Neural cell (in vitro differentiated cells): ENCODE measurements around the gene MACROH2A2. TPM values are rescaled to one million over a fixed set of nuclear protein-coding genes. Genes with fewer than 3 reads are reported as not detected.
"Not testable (repeated sequence)": the region's sequence is repeated elsewhere in the genome, so short reads cannot be mapped to it uniquely, and the experiment has no call there.

ENCODE experiments used
- H2AFZ ChIP-seq: fragments of 200-600, 300-800 bp; sonication (generic), shearing (Covaris generic); 2 replicates; pipeline ENCODE4 v1.6.0; 2014; ENCODE audit warnings: low read depth, mild to moderate bottlenecking, antibody characterized with exemption, low read length, moderate library complexity
- H3F3A ChIP-seq: fragments of 200-600 bp; shearing (Covaris generic); 2 replicates; pipeline ENCODE4 v1.6.1; 2016; ENCODE audit warnings: mild to moderate bottlenecking, moderate library complexity, mixed read lengths, antibody characterized with exemption, low read length; ENCODE audit not compliant: insufficient read depth, poor library complexity, severe bottlenecking
- H3K27ac ChIP-seq: fragments of 200-600, 300-800 bp; sonication (generic), shearing (Covaris generic); 2 replicates; pipeline ENCODE4 v1.5.1; 2014; ENCODE audit warnings: mild to moderate bottlenecking, low read length, moderate library complexity
- H3K27me3 ChIP-seq: fragments of 300-800, 200-600 bp; sonication (generic), shearing (Covaris generic); 2 replicates; pipeline ENCODE4 v1.6.0; 2014; ENCODE audit warnings: mild to moderate bottlenecking, low read depth, low read length, moderate library complexity; ENCODE audit not compliant: insufficient read depth
- H3K36me3 ChIP-seq: fragments of 300-800, 200-600 bp; sonication (generic), shearing (Covaris generic); 2 replicates; pipeline ENCODE4 v1.5.1; 2014; ENCODE audit warnings: mild to moderate bottlenecking, antibody characterized with exemption, low read length, moderate library complexity; ENCODE audit not compliant: insufficient read depth
- H3K4me2 ChIP-seq: fragments of 300-800, 200-600 bp; sonication (generic), shearing (Covaris generic); 2 replicates; pipeline ENCODE4 v1.6.0; 2014; ENCODE audit warnings: mild to moderate bottlenecking, low read length
- H3K4me3 ChIP-seq: fragments of 300-800, 200-600 bp; sonication (generic), shearing (Covaris generic); 2 replicates; pipeline ENCODE4 v1.5.1; 2014; ENCODE audit warnings: mild to moderate bottlenecking, low read length, moderate library complexity
- H3K79me2 ChIP-seq: fragments of 200-600 bp; shearing (Covaris generic); replicated peaks from 2 replicates; pipeline ENCODE4 v1.6.0; 2014; ENCODE audit warnings: mild to moderate bottlenecking, low read length, moderate library complexity; ENCODE audit not compliant: insufficient read depth
- H3K9ac ChIP-seq: fragments of 300-800, 200-600 bp; sonication (generic), shearing (Covaris generic); 2 replicates; pipeline ENCODE4 v1.6.1; 2016; ENCODE audit warnings: mild to moderate bottlenecking, low read length, mixed read lengths
- H3K9me2 ChIP-seq: fragments of 200-600 bp; shearing (Covaris generic); 2 replicates; pipeline ENCODE4 v1.6.1; 2016; ENCODE audit warnings: mild to moderate bottlenecking, low read length, mixed read lengths; ENCODE audit not compliant: insufficient read depth
- H3K9me3 ChIP-seq: fragments of 200-600, 300-800 bp; sonication (generic), shearing (Covaris generic); 2 replicates; pipeline ENCODE4 v1.6.1; 2016; ENCODE audit warnings: mild to moderate bottlenecking, mixed run types, low read length, moderate library complexity, mixed read lengths
- H4K20me1 ChIP-seq: fragments of 200-600 bp; shearing (Covaris generic); 2 replicates; pipeline ENCODE4 v1.6.1; 2016; ENCODE audit warnings: mild to moderate bottlenecking, mixed run types; ENCODE audit not compliant: insufficient read depth
- EP300 ChIP-seq: fragments of 450-650 bp; conservative IDR thresholded peaks from 2 replicates; pipeline ENCODE4 v1.6.1; 2014; ENCODE audit warnings: antibody characterized with exemption, mild to moderate bottlenecking, moderate library complexity; ENCODE audit not compliant: poor library complexity, severe bottlenecking
- EZH2 ChIP-seq: fragments of 200-600, 300-800 bp; shearing (Covaris generic), sonication (generic); IDR thresholded peaks from 2 replicates; pipeline ENCODE4 v1.6.1; 2014; ENCODE audit warnings: antibody characterized with exemption, low read length, borderline replicate concordance, mild to moderate bottlenecking; ENCODE audit not compliant: insufficient read depth, poor library complexity, severe bottlenecking
- MXI1 ChIP-seq: fragments of 450-650 bp; conservative IDR thresholded peaks from 2 replicates; pipeline ENCODE4 v1.6.1; 2014; ENCODE audit warnings: antibody characterized with exemption, mild to moderate bottlenecking; ENCODE audit not compliant: poor library complexity, severe bottlenecking
- POLR2AphosphoS5 ChIP-seq: IDR thresholded peaks from 2 replicates; pipeline ENCODE4 v1.6.1; 2012
- RAD21 ChIP-seq: fragments of 450-650 bp; conservative IDR thresholded peaks from 2 replicates; pipeline ENCODE4 v1.6.1; 2014; ENCODE audit warnings: antibody characterized with exemption, mild to moderate bottlenecking, moderate library complexity
- SMC3 ChIP-seq: fragments of 450-650 bp; conservative IDR thresholded peaks from 2 replicates; pipeline ENCODE4 v1.6.1; 2014; ENCODE audit warnings: antibody characterized with exemption, mild to moderate bottlenecking, moderate library complexity; ENCODE audit not compliant: poor library complexity
- TAF1 ChIP-seq: IDR thresholded peaks from 2 replicates; pipeline ENCODE4 v1.6.1; 2012; ENCODE audit warnings: low read depth
- polyA plus RNA-seq: library from polyadenylated mRNA; depleted of rRNA; stranded (reverse); fragments of >200 nt; gene quantifications from 2 replicates; pipeline ENCODE4 v1.2.3, GENCODE V29; 2014
- TF ChIP-seq, protein P1 (sequence below): fragments of 450-650 bp; IDR thresholded peaks from 2 replicates; pipeline ENCODE4 v1.5.1; 2014; ENCODE audit warnings: antibody characterized with exemption, mild to moderate bottlenecking, moderate library complexity; ENCODE audit not compliant: poor library complexity, severe bottlenecking
- TF ChIP-seq, protein P2 (sequence below): IDR thresholded peaks from 2 replicates; pipeline ENCODE4 v1.6.1; 2012; ENCODE audit warnings: borderline replicate concordance

MACROH2A2 gene
- polyA plus RNA-seq, 1 donor from 2014 or later, result 173 TPM

DNA sequence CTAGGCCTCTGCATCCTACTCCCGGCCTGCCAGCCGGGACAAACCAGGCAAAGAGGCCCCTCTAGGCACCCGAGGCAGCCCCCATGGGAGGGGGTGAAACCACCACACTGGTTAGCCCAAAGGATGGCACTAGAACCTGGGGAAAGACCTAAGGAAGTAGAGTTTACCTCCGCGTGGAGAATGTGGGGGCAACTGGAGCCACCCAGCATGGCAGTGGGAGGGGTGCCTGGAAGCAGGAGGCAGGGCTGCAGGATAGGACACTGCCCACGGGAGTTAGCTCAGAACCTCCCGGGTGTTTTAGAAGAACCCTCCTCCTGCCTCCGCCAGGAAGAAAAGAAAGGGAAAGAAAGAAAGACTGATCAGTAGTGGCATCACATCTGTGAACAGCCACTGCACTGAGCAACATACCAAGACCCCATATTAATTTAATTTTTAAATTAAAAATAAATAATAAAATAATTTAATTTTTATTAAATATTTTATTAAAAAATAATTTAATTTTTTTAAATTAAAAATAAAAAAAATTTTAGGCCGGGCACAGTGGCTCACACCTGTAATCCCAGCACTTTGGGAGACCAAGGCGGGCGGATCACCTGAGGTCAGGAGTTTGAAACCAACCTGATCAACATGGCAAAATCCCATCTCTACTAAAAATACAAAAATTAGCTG lies 68.8 kb downstream of the MACROH2A2 start:
- H4K20me1 ChIP-seq, result no peaks in the 10 kb centered on the region
- no peaks in the 10 kb centered on the region for H3K27me3 ChIP-seq
- H3K9me2 ChIP-seq, result no peaks in the 10 kb centered on the region
- no peaks in the 10 kb centered on the region for H3K9me3 ChIP-seq
- no peaks in the 10 kb centered on the region for H3K36me3 ChIP-seq
- no peak overlapping the region for H3K9ac ChIP-seq
- TF ChIP-seq SMC3 (no peak), TAF1 (no peak), RAD21 (no peak), EP300 (no peak)
- TF ChIP-seq, protein P1, sequence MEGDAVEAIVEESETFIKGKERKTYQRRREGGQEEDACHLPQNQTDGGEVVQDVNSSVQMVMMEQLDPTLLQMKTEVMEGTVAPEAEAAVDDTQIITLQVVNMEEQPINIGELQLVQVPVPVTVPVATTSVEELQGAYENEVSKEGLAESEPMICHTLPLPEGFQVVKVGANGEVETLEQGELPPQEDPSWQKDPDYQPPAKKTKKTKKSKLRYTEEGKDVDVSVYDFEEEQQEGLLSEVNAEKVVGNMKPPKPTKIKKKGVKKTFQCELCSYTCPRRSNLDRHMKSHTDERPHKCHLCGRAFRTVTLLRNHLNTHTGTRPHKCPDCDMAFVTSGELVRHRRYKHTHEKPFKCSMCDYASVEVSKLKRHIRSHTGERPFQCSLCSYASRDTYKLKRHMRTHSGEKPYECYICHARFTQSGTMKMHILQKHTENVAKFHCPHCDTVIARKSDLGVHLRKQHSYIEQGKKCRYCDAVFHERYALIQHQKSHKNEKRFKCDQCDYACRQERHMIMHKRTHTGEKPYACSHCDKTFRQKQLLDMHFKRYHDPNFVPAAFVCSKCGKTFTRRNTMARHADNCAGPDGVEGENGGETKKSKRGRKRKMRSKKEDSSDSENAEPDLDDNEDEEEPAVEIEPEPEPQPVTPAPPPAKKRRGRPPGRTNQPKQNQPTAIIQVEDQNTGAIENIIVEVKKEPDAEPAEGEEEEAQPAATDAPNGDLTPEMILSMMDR, result no peak
- no peaks in the 10 kb centered on the region for H3F3A ChIP-seq
- no peaks in the 10 kb centered on the region for H3K79me2 ChIP-seq
- H3K27ac ChIP-seq, result no peak overlapping the region
- H2AFZ ChIP-seq, result no peak overlapping the region
- H3K4me3 ChIP-seq, result no peak overlapping the region
- H3K4me2 ChIP-seq, result no peak overlapping the region

DNA sequence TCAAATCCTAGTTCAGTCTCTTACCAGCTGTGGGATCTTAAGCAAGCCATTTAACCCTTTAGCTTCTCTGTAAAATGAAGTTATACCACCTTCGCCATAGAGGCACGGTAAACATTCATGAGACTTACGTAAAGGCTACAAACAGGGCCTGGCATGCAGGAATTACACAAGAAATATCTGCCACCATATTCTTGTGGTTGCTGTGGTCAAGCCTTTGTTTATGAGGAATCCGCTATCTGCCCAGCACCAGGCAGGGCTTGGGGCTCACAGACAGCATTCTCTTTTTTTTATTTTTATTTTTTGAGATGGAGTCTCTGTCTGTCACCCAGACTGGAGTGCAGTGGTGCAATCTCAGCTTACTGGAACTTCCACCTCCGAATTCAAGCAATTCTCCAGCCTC lies 70.1 kb downstream of the MACROH2A2 start:
- no peak overlapping the region for H2AFZ ChIP-seq

GRCh38 chr10:70123166-70123565 lies 70.5 kb downstream of the MACROH2A2 start:
- not testable (repeated sequence) for H3K9me2 ChIP-seq, H3K27ac ChIP-seq, H3K9me3 ChIP-seq, H3K4me2 ChIP-seq, H2AFZ ChIP-seq, H4K20me1 ChIP-seq, H3K9ac ChIP-seq, H3K36me3 ChIP-seq, H3K79me2 ChIP-seq, H3K27me3 ChIP-seq, H3K4me3 ChIP-seq, H3F3A ChIP-seq

More for the DNA sequence above, 70.1 kb downstream of the MACROH2A2 start:
- no peaks in the 10 kb centered on the region for H3K9me3 ChIP-seq
- H3K79me2 ChIP-seq, result no peaks in the 10 kb centered on the region
- H3K9me2 ChIP-seq, result no peaks in the 10 kb centered on the region
- no peak overlapping the region for H3K4me2 ChIP-seq
- no peak overlapping the region for H3K9ac ChIP-seq
- no peaks in the 10 kb centered on the region for H3K27me3 ChIP-seq
- H3K36me3 ChIP-seq, result no peaks in the 10 kb centered on the region
- H3F3A ChIP-seq, result no peaks in the 10 kb centered on the region
- no peak overlapping the region for H3K27ac ChIP-seq
- H3K4me3 ChIP-seq, result no peak overlapping the region
- no peaks in the 10 kb centered on the region for H4K20me1 ChIP-seq
- TF ChIP-seq EP300 (no peak), SMC3 (no peak), MXI1 (no peak), EZH2 (no peak), RAD21 (no peak), TAF1 (no peak), POLR2AphosphoS5 (no peak)
- TF ChIP-seq, protein P1, result no peak
- TF ChIP-seq, protein P2, sequence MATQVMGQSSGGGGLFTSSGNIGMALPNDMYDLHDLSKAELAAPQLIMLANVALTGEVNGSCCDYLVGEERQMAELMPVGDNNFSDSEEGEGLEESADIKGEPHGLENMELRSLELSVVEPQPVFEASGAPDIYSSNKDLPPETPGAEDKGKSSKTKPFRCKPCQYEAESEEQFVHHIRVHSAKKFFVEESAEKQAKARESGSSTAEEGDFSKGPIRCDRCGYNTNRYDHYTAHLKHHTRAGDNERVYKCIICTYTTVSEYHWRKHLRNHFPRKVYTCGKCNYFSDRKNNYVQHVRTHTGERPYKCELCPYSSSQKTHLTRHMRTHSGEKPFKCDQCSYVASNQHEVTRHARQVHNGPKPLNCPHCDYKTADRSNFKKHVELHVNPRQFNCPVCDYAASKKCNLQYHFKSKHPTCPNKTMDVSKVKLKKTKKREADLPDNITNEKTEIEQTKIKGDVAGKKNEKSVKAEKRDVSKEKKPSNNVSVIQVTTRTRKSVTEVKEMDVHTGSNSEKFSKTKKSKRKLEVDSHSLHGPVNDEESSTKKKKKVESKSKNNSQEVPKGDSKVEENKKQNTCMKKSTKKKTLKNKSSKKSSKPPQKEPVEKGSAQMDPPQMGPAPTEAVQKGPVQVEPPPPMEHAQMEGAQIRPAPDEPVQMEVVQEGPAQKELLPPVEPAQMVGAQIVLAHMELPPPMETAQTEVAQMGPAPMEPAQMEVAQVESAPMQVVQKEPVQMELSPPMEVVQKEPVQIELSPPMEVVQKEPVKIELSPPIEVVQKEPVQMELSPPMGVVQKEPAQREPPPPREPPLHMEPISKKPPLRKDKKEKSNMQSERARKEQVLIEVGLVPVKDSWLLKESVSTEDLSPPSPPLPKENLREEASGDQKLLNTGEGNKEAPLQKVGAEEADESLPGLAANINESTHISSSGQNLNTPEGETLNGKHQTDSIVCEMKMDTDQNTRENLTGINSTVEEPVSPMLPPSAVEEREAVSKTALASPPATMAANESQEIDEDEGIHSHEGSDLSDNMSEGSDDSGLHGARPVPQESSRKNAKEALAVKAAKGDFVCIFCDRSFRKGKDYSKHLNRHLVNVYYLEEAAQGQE, result no peak
